Pancreas (tissue), 10 donors: Measurements from ENCODE around the gene SIX5. TPM values are rescaled to one million over a fixed set of nuclear protein-coding genes. Genes with fewer than 3 reads are reported as not detected.

Experiments
- ATAC-seq, 4 donors: fragments of 200-7000 bp; cut with Tn5 transposase; one replicate each; pipeline versions ENCODE4 v1.8.0 to v1.9.1; 2020; ENCODE audit warnings: mild to moderate bottlenecking in 4 of 4, moderate library complexity in 4 of 4
- DNase-seq, 6 donors: peaks; one replicate each; pipeline ENCODE4 v3.0.0-alpha.2; 2020
- FAIRE-seq: peaks from 2 replicates; lab custom pipeline; 2012; peaks lifted over from hg19 to GRCh38; lab: Jason Lieb, UNC
- H3K27ac ChIP-seq, 4 donors: fragments of 200-600 bp; sonication (generic); 1 replicate in 3 of 4; 2 replicates in 1 of 4; pipeline versions ENCODE4 v1.5.0 to v1.8.0; 2020
- H3K27me3 ChIP-seq, 4 donors: fragments of 200-600 bp; one replicate each; pipeline ENCODE4 v1.8.0; 2021
- H3K36me3 ChIP-seq, 3 donors: fragments of 200-600 bp; sonication (generic) in 1 of 3; one replicate each; pipeline versions ENCODE4 v1.5.0 to v1.8.0; 2020 to 2021
- H3K4me1 ChIP-seq, 3 donors: fragments of 200-600 bp; one replicate each; pipeline ENCODE4 v1.8.0; 2021
- H3K4me3 ChIP-seq, 4 donors: fragments of 200-600 bp; sonication (generic) in 2 of 4; one replicate each; pipeline versions ENCODE4 v1.5.0 to v1.8.0; 2020 to 2021
- H3K9me3 ChIP-seq, 4 donors: fragments of 200-600 bp; one replicate each; pipeline ENCODE4 v1.8.0; 2021
- WGBS, 2 donors: extraction: QIAGEN DNeasy Blood & Tissue Kit; methylation state at CpG; one replicate each; pipeline ENCODE4 v1.1.7; 2013; 5-methylcytosine and 5-hydroxymethylcytosine counted together
- intact Hi-C, 3 donors: fragments of 100-400 bp; cut with DNase I; formaldehyde crosslinking; loops; one replicate each; pipeline versions ENCODE4 v1.11.1 to v1.14.2; 2022
- polyA plus RNA-seq, 2 donors: library from polyadenylated mRNA; stranded (reverse); fragments of 200-250 nt; gene quantifications; one replicate each; pipeline ENCODE4 v1.2.3, GENCODE V29; 2013
- total RNA-seq, 6 donors: library from RNA; stranded (reverse); fragmentation: NEBNext Ultra II Directional in 4 of 6; extraction: Animal tissue kit (Norgen Biotek cat#: 25700) in 4 of 6; gene quantifications; one replicate each; pipeline versions ENCODE4 v1.2.1 to v1.2.4, GENCODE V29; 2021 to 2023
- TF ChIP-seq, protein P1 (sequence below), 4 donors: fragments of 200-600 bp; sonication (generic) in 3 of 4; IDR thresholded peaks; one replicate each; pipeline versions ENCODE4 v1.5.0 to v1.8.0; 2021; ENCODE audit warnings: antibody characterized with exemption in 4 of 4
- donor health status: healthy with polysubstance abuse.
- donor health status: DM: no; HTN: no; CAD: no; lungs with moderate emphysema.
- donor health status: DM: no; HTN: no; CAD: no.
- donor health status: control.
- donor health status: control.
- donor health status: Bipolar disorder and iron deficiency.
- donor health status: DM: yes; HTN: yes; CAD: no.
- donor health status: DM: no; HTN: no; CAD: no.
- donor health status: DM: no; HTN: no; CAD: no.
- donor health status: DM: yes; HTN: yes; CAD: no.

SIX5 gene
- total and polyA plus RNA-seq, 8 donors: 18.7 to 42.5 (median 28.0) TPM

- Histone ChIP-seq H3K9me3 (no peaks in the 10 kb centered on the region), H3K27ac (peak overlapping the region; percentile 91 to 97 (median 94)), H3K4me3 (peak overlapping the region; percentile 10 to 96 (median 59)), H3K36me3 (no peaks in the 10 kb centered on the region), H3K27me3 (no peaks in the 10 kb centered on the region), H3K4me1 (peaks cover 26 to 39% (median 33%) of the 10 kb centered on the region in 3 donors)
- DNase-seq (peak; percentile 64 to 87 (median 78)), ATAC-seq (peak in 2 of 4 donors; percentile 1 to 2), FAIRE-seq (no peak)
- TF ChIP-seq, protein P1, sequence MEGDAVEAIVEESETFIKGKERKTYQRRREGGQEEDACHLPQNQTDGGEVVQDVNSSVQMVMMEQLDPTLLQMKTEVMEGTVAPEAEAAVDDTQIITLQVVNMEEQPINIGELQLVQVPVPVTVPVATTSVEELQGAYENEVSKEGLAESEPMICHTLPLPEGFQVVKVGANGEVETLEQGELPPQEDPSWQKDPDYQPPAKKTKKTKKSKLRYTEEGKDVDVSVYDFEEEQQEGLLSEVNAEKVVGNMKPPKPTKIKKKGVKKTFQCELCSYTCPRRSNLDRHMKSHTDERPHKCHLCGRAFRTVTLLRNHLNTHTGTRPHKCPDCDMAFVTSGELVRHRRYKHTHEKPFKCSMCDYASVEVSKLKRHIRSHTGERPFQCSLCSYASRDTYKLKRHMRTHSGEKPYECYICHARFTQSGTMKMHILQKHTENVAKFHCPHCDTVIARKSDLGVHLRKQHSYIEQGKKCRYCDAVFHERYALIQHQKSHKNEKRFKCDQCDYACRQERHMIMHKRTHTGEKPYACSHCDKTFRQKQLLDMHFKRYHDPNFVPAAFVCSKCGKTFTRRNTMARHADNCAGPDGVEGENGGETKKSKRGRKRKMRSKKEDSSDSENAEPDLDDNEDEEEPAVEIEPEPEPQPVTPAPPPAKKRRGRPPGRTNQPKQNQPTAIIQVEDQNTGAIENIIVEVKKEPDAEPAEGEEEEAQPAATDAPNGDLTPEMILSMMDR (IDR thresholded peaks at IDR 0.05): no peak
- intact Hi-C loops: loop anchor here in 1 of 3 donors (10.0 kb wide), 1 partner anchor 55 kb away; no protein-coding TSS in a partner anchor
- WGBS, 2 donors: 1% methylated on average over 28 of the region's 28 CpGs
Observed at GRCh38 chr19:45769821-45770191, 754 bp upstream of the SIX5 start.

GRCh38 chr19:45768655-45768983, 433 bp downstream of the SIX5 start:
- WGBS, 2 donors: 0 to 2% methylated on average over 11 to 33 of the region's 33 CpGs
- Histone ChIP-seq H3K27me3 (no peaks in the 10 kb centered on the region), H3K36me3 (no peaks in the 10 kb centered on the region), H3K4me1 (peaks cover 30 to 37% (median 32%) of the 10 kb centered on the region in 3 donors), H3K9me3 (no peaks in the 10 kb centered on the region), H3K27ac (peak overlapping the region; percentile 91 to 97 (median 96)), H3K4me3 (peak overlapping the region; percentile 74 to 96 (median 86))
- peak in 3 of 6 donors; percentile 78 to 88 (median 80) for DNase-seq
- FAIRE-seq: no peak
- ATAC-seq: no peak
- TF ChIP-seq, protein P1 (IDR thresholded peaks at IDR 0.05): no peak
- intact Hi-C loops: loop anchor here in 1 of 3 donors (10.0 kb wide), 1 partner anchor 54 kb away; no protein-coding TSS in a partner anchor

DNA sequence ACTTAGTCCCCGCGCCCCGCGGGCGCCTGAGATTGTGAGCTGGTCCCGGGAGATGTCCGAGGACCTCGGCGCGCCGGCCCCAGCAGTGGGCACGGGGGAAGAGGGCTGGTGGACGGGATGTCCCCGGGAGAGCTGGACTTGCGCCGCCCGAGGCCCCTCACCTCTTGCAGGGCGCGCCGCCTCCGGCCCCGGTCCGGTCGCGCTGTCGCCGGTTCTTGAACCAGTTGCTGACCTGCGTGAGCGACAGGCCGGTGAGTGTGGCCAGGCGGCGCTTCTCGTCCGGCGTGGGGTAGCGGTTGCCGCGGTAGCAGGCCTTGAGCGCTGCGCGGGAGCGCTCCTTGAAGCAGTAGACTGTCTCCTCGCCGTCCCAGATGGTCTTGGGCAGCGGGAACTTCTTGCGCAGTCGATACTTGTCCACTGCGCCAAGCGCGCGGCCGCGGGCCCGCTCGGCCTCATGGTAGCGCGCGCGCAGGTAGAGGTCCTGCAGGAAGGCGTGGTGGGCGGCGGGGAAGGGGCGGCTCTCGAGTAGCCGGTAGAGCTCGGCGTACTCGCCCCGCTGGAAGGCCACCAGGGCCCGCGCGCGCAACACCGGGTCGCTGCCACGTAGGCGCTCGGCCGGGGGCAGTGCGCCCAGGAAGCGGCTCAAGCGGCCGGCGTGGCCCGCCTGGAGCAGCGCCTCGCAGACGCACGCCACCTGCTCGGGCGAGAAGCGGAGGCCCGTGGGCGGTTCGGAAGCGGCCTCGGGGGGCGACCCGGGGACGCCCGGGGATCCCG, 984 bp downstream of the SIX5 start:
- H3K27me3 ChIP-seq: no peaks in the 10 kb centered on the region
- peak overlapping the region; percentile 74 to 96 (median 86) for H3K4me3 ChIP-seq
- 0 to 1% methylated on average over 67 to 102 of the region's 102 CpGs for WGBS, 2 donors
- TF ChIP-seq, protein P1 (IDR thresholded peaks at IDR 0.05): no peak
- no peaks in the 10 kb centered on the region for H3K9me3 ChIP-seq
- no peaks in the 10 kb centered on the region for H3K36me3 ChIP-seq
- peaks cover 25 to 31% (median 26%) of the 10 kb centered on the region in 3 donors for H3K4me1 ChIP-seq
- FAIRE-seq (no peak), ATAC-seq (peak; percentile 1 to 10 (median 4)), DNase-seq (peak; percentile 80 to 94 (median 86))
- peak overlapping the region; percentile 91 to 97 (median 96) for H3K27ac ChIP-seq
- intact Hi-C loops: loop anchor here in 1 of 3 donors (10.0 kb wide), 1 partner anchor 53 kb away; no protein-coding TSS in a partner anchor

- DNase-seq (peak; percentile 76 to 95 (median 88)), ATAC-seq (peak; percentile 3 to 20 (median 6)), FAIRE-seq (no peak)
- intact Hi-C loops: loop anchor here in 1 of 3 donors (10.0 kb wide), 1 partner anchor 53 kb away; no protein-coding TSS in a partner anchor
- 5 to 6% methylated on average over 26 to 31 of the region's 31 CpGs for WGBS, 2 donors
- H3K9me3 ChIP-seq: no peaks in the 10 kb centered on the region
- TF ChIP-seq, protein P1 (IDR thresholded peaks at IDR 0.05): no peak
- H3K27me3 ChIP-seq: no peaks in the 10 kb centered on the region
- peak overlapping the region; percentile 74 to 96 (median 86) for H3K4me3 ChIP-seq
- H3K27ac ChIP-seq: peak overlapping the region; percentile 91 to 97 (median 96)
- peaks cover 19 to 25% (median 20%) of the 10 kb centered on the region in 3 donors for H3K4me1 ChIP-seq
- no peaks in the 10 kb centered on the region for H3K36me3 ChIP-seq
Observed at GRCh38 chr19:45767410-45767880, 1.6 kb downstream of the SIX5 start.
